DMS53 (cell line): ENCODE data around the gene MAP4K2.

Experiments
- DNase-seq: peaks from one replicate; lab custom pipeline; 2025; lab: John Stamatoyannopoulos, UW

MAP4K2 gene

GRCh38 chr11:64754124-64754918 is 48.7 kb downstream of the MAP4K2 start:
- no peak for DNase-seq

DNA sequence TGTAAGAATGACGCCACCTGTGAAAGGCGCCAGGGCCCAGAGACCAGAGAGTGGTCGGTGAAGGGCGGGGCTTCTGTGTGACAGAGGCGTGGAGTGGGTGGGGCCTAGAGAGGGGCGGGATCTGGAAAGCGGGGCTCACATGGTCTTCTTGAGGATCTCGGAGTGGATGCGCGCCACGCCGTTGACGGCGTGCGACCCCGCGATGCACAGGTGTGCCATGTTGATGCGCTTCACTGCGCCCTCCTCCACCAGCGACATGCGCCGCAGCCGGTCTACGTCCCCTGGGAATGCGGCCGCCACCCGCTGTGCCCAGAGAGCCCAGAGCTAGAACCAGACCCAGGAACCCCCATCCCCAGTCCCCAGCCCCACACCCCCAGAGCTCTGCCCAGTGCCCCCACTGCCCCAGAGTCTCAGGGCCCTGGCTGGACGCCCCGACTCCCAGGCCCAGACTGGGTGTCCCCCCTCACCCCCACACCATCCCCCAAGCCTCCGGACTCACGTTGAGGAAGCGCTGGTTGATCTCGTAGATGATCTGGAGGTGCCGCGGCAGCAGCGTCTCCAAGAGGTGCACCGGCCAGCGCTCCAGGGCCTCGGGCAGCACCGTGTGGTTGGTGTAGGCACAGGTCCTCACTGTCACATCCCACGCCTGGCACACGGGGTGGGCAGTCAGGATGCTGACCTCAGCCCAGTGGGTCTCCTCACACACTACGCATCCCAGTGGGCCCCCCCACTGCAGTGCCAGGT is 49.5 kb downstream of the MAP4K2 start:
- DNase-seq, result no peak

GRCh38 chr11:64753019-64753379 is 50.0 kb downstream of the MAP4K2 start:
- DNase-seq, result no peak

GRCh38 chr11:64752175-64752970 is 50.6 kb downstream of the MAP4K2 start:
- peak; percentile 35 for DNase-seq

DNA sequence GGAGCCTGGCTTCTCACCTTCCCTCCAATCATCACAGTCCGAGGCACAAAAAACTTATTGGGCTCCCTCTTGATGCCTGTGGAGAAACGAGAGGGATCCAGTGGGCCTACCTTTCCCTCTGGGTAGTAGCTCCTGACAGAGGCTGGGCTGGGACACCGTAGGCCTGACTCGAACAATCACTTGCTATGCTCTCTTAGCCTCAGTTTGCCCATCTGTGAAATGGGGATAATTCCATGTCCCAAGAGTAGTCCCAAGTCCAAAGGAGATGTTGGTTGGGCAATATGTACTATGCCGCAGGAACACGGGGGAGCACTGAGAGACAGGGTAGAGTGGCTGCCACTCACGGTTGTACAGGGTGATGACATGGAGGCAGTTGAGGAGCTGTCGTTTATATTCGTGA is 51.4 kb downstream of the MAP4K2 start:
- DNase-seq, result no peak

GRCh38 chr11:64751136-64751535 is 51.9 kb downstream of the MAP4K2 start:
- no peak for DNase-seq

- no peak for DNase-seq
Observed at GRCh38 chr11:64750361-64751054, 52.5 kb downstream of the MAP4K2 start.

DNA sequence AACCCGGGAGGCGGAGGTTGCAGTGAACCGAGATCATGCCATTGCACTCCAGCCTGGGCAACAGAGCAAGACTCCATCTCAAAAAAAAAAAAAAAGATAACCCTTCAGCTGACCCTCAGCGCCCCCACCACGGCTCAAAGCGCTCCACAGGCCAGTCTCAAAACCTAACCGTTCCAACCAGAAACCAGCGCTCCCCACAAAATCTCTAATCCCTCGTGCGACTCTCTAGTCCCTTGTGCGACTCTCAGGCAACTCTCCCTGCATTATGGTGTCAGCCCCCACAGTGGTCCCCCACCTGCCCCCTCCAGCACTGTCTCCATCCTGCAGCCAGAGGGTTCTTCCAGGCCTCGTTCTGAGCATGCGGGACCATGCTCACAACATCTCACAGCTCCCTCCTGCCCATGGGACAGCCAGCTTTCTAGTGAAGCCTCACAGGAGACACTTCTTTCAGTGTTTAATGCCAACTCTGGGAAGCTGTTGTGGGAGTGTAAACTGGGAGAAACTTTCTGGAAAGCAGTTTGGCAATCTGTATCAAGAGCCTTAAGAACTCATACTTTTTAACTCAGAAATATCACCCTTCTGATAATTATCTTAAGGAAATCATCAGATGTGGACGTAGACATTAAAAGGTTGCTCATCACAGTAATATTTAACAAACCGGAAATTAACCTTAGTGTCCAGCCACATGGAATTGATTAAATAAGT is 54.9 kb downstream of the MAP4K2 start:
- no peak for DNase-seq

- DNase-seq, result no peak
Observed at GRCh38 chr11:64746486-64746885, 56.5 kb downstream of the MAP4K2 start.

DNA sequence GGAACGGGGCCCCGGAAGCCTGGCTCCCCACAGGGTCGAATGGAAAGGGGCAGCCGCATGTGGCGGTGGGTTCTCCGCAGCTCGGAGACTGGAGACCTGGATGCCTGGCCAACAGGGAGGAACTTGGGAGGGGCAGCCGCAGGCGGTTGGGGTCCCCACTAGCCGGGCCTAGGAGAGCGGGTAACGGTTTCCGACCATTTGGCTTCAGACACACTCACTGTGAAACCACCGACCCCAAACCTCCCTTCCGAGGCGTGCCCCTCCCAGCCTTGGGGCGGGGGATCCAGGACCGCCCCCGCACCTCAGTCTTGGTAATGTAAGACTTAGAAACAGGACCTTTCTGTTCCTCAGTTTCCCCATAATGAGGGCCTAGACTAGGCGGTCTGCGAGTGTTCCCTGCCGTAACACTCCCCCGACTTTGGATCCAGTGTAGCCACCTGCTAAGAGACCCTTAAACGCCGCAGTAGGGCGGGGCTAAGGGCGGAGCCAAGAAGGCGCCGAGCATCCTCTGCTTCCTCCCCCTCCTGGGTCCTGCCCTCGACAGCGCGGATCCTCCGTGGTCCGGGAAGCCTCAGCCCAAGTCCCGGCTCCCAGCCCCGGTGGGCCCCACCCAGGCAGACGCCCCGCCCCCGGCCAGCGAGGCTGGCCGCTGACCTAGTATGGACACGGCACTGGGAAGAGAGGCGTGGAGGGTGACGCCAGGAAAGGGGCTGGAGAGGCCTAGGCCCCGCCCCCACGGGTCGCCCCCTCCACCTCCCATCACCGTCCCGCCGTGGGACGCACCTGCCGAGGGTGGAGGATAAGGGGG is 57.3 kb downstream of the MAP4K2 start:
- peak; percentile 44 for DNase-seq

DNA sequence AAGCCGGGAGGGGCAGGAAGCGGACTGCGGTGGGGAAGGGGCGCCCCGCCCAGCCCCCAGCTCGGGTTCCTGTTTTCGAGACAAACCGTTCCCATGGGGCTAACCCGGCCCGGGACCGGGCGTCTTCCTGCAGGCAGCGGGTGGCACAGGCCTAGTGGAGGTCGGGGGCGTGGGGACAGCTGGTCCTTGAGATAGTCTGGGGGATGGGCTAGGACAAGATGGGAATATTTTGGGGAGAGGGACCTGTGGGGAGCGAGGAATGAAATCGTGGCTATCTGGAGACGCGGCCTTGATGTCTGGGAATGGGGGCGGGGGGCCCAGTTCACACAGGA is 57.9 kb downstream of the MAP4K2 start:
- DNase-seq, result no peak

DNA sequence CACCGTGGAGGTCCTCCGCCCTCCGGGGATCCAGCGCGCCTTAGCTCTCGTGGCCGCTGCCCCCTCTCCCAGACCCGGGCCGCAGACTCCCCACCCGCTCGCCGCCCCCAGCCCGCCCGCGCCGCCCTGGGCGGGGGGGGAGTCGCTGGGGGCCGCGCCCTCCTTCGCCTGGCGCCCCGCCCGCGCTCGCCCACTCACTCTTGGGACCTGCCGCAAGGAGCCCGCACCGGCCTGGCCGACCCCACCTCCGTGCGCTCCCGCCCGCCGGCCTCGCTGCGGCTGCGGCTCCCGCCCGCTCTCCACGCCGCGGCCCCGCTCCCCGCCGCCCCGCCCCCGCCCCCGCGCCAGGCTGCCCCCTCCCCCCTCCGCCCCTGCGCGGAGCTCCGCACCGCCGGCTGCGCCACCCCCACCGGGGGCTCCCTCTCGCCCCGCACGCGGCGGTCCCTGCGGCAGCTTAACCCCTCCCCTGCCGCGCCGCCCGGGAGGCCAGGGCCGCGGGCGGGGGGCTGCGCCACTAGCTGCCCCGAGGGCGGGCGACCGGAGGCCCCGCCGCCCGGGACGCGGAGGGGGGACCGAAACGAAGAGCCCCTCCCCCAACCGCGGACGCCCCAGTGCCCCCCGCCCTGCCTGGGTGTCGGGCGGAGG is 58.3 kb downstream of the MAP4K2 start:
- no peak for DNase-seq

DNA sequence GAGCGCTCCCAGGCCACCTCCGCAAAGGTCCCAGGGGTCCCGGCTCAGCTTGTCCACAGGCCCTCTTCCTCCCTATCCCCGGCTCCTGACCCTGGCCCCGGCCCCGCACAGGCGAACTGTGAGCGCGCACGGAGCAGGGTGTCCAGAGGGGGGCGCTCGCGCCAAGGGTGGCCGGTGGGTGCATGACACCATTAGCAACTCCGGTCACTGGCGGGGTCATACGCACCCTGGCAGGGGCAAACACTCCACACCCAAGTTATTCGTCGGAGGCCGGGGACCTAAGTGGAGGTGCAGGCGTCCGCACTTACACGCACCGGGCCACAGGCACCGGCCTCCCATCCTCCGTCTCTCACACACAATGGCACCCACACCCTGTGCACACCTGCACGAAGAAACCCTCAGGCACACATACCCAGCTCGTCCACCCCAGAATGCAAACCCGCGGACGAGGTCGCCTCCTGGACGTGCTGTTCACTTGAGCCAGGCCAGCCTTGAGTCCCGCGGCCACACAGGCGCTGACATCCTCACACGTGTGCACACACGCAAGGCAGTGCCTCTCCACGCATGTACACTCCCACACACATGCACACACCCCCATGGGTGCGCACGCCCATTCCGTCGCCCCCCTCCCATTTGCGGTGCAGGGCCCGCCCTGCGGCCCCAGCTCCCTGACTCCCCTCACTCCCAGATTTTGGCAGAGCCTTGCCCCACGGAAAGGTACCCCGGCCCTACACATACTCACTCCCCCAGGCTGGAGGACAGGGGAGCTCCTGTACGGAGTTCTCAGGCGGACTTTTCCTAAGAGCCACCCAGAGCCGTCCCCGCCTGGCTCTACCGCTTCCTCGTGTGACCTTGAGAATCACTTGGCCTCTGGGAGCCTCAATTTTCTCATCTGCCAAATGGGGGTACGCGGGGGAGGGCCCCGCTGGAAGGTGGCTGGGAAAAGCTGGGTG is 59.1 kb downstream of the MAP4K2 start, which contains the start of gene RASGRP2:
Gene RASGRP2 (minus strand): TSS at position 552 of the 953 bp plus-strand sequence. CDS start 1,276 bp downstream, outside the sequence.
- peak; percentile 80 for DNase-seq

GRCh38 chr11:64742889-64743590 is 60.0 kb downstream of the MAP4K2 start:
- peak; percentile 68 for DNase-seq

GRCh38 chr11:64742087-64742888 is 60.7 kb downstream of the MAP4K2 start:
- DNase-seq, result peak; percentile 63

DNA sequence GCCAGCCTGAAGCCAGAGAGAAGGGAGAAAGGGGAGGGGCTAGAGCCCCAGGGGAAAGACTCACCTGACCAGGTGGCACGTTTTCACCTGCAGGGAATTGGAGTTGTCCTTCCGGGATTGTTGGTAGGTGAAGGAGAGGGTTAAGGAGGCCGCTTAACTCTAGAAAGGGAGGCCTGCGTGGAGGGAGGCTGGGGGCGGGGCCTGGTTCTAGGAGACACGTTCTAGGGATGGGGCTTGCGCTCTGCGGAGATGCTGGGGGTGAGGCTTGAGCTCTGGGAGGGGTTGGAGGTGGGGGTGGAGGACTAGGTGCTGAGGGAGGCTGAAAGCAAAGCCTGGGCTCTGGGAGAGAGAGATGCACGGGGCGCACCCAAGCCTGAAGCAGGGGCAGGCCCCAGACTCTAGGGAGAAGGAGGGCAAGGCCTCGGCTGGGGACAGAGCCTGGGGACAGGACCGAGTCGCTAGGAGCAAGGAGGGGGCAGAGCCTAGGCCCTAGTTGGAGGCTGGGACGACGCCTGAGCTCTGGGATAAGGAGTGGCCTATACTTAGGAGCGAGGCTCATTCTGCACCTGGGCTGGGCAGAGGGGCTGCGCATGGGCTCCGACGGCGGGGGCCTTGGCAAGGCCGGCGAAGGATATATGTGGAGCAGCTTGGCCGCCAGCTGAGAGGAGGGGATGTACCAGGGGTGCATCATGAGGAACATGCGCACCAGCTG is 61.5 kb downstream of the MAP4K2 start:
- peak; percentile 39 for DNase-seq

GRCh38 chr11:64739871-64740270 is 63.1 kb downstream of the MAP4K2 start:
- no peak for DNase-seq
